Tibial nerve (tissue), 4 donors: ENCODE results near the gene ADGRD1. TPM values are rescaled to one million over a fixed set of nuclear protein-coding genes. Genes with fewer than 3 reads are reported as not detected.

Experiments
- DNase-seq, 2 donors: peaks; one replicate each; pipeline ENCODE4 v3.0.0-alpha.2; 2019; ENCODE audit warnings: low spot score in 2 of 2
- H3K27ac ChIP-seq, 4 donors: fragments of 200-600 bp; sonication (generic) in 3 of 4; one replicate each; pipeline ENCODE4 v1.5.1; 2017 to 2019; ENCODE audit warnings: mild to moderate bottlenecking in 1 of 4
- H3K27me3 ChIP-seq, 2 donors: fragments of 200-600 bp; sonication (generic) in 1 of 2; one replicate each; pipeline versions ENCODE4 v1.5.1 to v1.6.0; 2017 to 2019
- H3K36me3 ChIP-seq, 3 donors: fragments of 200-600 bp; sonication (generic); one replicate each; pipeline ENCODE4 v1.5.1; 2018 to 2019
- H3K4me1 ChIP-seq, 4 donors: fragments of 200-600 bp; sonication (generic) in 3 of 4; one replicate each; pipeline ENCODE4 v1.5.1; 2017 to 2019
- H3K4me3 ChIP-seq, 4 donors: fragments of 200-600 bp; sonication (generic) in 3 of 4; one replicate each; pipeline ENCODE4 v1.5.1; 2017 to 2019; ENCODE audit warnings: mild to moderate bottlenecking in 1 of 4, moderate library complexity in 1 of 4
- H3K9me3 ChIP-seq, 4 donors: fragments of 200-600 bp; sonication (generic) in 3 of 4; one replicate each; pipeline ENCODE4 v1.5.1; 2017 to 2019
- EP300 ChIP-seq, 2 donors: sonication (generic); formaldehyde crosslinking; IDR thresholded peaks; one replicate each; pipeline ENCODE4 v1.6.1; 2017; ENCODE audit warnings: antibody characterized with exemption in 2 of 2, mild to moderate bottlenecking in 1 of 2
- POLR2A ChIP-seq, 2 donors: fragments of 450-650 bp; IDR thresholded peaks; one replicate each; pipeline ENCODE4 v1.6.1; 2017; ENCODE audit warnings: antibody characterized with exemption in 2 of 2, mild to moderate bottlenecking in 2 of 2, moderate library complexity in 2 of 2
- WGBS, 2 donors: methylation state at CpG; one replicate each; pipeline ENCODE4 v1.1.5; 2018; 5-methylcytosine and 5-hydroxymethylcytosine counted together
- total RNA-seq, 4 donors: library from RNA; depleted of rRNA; stranded (reverse); fragments of >200 nt; gene quantifications; one replicate each; pipeline ENCODE4 v1.1.0, GENCODE V29; 2016
- TF ChIP-seq, protein P1 (sequence below), 5 experiments: fragments of 200-600 bp in 3 of 5; fragments of 450-650 bp in 2 of 5; sonication (generic) in 3 of 5; IDR thresholded peaks; one replicate each; pipeline ENCODE4 v1.5.1; 2016 to 2019; ENCODE audit warnings: antibody characterized with exemption in 5 of 5, mild to moderate bottlenecking in 3 of 5, moderate library complexity in 2 of 5

The ADGRD1 gene
- total RNA-seq, 4 donors from 2014 or later: 99.0 to 179 (median 125) TPM

DNA sequence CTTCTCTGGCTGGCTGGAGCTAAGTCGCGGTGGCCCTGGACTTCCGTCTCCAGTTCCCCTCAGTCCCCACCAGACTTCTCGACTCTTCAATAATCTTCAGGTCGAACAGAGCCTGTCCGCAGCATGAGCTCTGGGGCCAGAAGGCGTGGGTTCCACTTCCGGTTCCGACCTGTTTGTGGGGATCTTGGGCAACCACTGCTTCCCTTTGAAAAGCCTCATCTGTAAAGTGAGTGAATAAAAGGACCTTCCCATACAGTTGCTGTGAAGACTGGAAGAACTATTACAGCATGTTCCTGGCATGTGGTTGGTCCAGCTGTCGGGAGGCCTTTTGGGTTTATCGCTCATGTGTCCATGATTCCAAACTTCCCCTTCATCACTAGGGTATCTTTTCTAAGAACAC is 19.4 kb downstream of the ADGRD1 start:
- WGBS, 2 donors: 85% methylated on average over 11 of the region's 11 CpGs
- Histone ChIP-seq H3K27me3 (no peaks in the 10 kb centered on the region), H3K4me3 (no peak overlapping the region), H3K36me3 (no peaks in the 10 kb centered on the region), H3K27ac (peak overlapping the region in 3 of 4 donors; percentile 56 to 80 (median 60)), H3K4me1 (peaks cover 0 to 35% (median 9%) of the 10 kb centered on the region in 4 donors), H3K9me3 (no peaks in the 10 kb centered on the region)
- no peak for TF ChIP-seq POLR2A (IDR thresholded peaks at IDR 0.05)
- TF ChIP-seq EP300 (IDR thresholded peaks at IDR 0.05): no peak
- TF ChIP-seq, protein P1, sequence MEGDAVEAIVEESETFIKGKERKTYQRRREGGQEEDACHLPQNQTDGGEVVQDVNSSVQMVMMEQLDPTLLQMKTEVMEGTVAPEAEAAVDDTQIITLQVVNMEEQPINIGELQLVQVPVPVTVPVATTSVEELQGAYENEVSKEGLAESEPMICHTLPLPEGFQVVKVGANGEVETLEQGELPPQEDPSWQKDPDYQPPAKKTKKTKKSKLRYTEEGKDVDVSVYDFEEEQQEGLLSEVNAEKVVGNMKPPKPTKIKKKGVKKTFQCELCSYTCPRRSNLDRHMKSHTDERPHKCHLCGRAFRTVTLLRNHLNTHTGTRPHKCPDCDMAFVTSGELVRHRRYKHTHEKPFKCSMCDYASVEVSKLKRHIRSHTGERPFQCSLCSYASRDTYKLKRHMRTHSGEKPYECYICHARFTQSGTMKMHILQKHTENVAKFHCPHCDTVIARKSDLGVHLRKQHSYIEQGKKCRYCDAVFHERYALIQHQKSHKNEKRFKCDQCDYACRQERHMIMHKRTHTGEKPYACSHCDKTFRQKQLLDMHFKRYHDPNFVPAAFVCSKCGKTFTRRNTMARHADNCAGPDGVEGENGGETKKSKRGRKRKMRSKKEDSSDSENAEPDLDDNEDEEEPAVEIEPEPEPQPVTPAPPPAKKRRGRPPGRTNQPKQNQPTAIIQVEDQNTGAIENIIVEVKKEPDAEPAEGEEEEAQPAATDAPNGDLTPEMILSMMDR (IDR thresholded peaks at IDR 0.05): no peak
- peak in 1 of 2 donors; percentile 9 for DNase-seq

- H3K4me1 ChIP-seq: peaks cover 0 to 39% (median 10%) of the 10 kb centered on the region in 4 donors
Measured at GRCh38 chr12:130973906-130974305, 20.2 kb downstream of the ADGRD1 start.

GRCh38 chr12:130975116-130975515 is 21.4 kb downstream of the ADGRD1 start:
- Histone ChIP-seq H3K9me3 (no peaks in the 10 kb centered on the region), H3K36me3 (no peaks in the 10 kb centered on the region), H3K27me3 (no peaks in the 10 kb centered on the region), H3K4me3 (no peak overlapping the region), H3K4me1 (peaks cover 0 to 50% (median 10%) of the 10 kb centered on the region in 4 donors), H3K27ac (no peak overlapping the region)
- TF ChIP-seq, protein P1 (IDR thresholded peaks at IDR 0.05): no peak
- TF ChIP-seq EP300 (IDR thresholded peaks at IDR 0.05) (no peak), POLR2A (IDR thresholded peaks at IDR 0.05) (no peak)
- WGBS, 2 donors: 74 to 94% methylated on average over 6 to 7 of the region's 7 CpGs
- DNase-seq: peak in 1 of 2 donors; percentile 12

More at GRCh38 chr12:130973906-130974305, 20.2 kb downstream of the ADGRD1 start:
- TF ChIP-seq, protein P1 (IDR thresholded peaks at IDR 0.05): no peak
- TF ChIP-seq EP300 (IDR thresholded peaks at IDR 0.05): no peak
- no peak for TF ChIP-seq POLR2A (IDR thresholded peaks at IDR 0.05)
- 69 to 74% methylated on average over 10 of the region's 10 CpGs for whole genome bisulfite sequencing, 2 donors
- Histone ChIP-seq H3K36me3 (no peaks in the 10 kb centered on the region), H3K27ac (peak overlapping the region in 1 of 4 donors; percentile 42), H3K27me3 (no peaks in the 10 kb centered on the region), H3K4me3 (no peak overlapping the region), H3K9me3 (no peaks in the 10 kb centered on the region)
- DNase-seq: peak in 1 of 2 donors; percentile 14

DNA sequence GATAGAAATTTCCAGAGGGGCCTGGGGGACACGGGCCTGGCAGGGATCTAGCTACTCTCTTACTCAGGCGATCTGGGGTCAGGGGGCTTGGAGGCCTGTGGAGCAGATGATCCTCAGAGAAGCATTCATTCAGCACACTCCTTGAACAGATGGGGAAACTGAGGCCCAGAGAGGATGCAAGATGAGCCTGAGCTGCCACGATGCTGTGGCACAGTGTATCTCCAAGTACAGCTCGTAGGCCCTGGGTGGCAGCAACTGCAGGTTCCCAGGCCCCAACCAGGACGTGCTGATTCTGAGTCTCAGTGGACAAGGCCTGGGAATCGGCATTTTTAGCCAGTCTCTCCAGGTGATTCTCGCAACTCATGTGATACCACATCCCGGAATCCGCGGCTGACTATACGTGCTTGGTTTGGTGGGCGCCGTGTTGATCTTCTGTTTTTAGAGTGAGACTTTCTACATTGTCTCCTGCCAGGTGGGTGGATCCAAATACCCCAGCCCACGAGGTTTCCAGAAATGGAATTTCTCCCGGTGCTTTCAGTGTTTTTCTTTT is 22.5 kb downstream of the ADGRD1 start:
- Histone ChIP-seq H3K9me3 (no peaks in the 10 kb centered on the region), H3K4me3 (no peak overlapping the region), H3K36me3 (no peaks in the 10 kb centered on the region), H3K4me1 (peaks cover 0 to 55% (median 10%) of the 10 kb centered on the region in 4 donors), H3K27me3 (no peaks in the 10 kb centered on the region), H3K27ac (peak overlapping the region in 2 of 4 donors; percentile 15 to 68)
- TF ChIP-seq POLR2A (IDR thresholded peaks at IDR 0.05) (no peak), EP300 (IDR thresholded peaks at IDR 0.05) (no peak)
- TF ChIP-seq, protein P1 (IDR thresholded peaks at IDR 0.05): no peak
- WGBS, 2 donors: 88 to 90% methylated on average over 15 of the region's 15 CpGs
- DNase-seq: no peak

DNA sequence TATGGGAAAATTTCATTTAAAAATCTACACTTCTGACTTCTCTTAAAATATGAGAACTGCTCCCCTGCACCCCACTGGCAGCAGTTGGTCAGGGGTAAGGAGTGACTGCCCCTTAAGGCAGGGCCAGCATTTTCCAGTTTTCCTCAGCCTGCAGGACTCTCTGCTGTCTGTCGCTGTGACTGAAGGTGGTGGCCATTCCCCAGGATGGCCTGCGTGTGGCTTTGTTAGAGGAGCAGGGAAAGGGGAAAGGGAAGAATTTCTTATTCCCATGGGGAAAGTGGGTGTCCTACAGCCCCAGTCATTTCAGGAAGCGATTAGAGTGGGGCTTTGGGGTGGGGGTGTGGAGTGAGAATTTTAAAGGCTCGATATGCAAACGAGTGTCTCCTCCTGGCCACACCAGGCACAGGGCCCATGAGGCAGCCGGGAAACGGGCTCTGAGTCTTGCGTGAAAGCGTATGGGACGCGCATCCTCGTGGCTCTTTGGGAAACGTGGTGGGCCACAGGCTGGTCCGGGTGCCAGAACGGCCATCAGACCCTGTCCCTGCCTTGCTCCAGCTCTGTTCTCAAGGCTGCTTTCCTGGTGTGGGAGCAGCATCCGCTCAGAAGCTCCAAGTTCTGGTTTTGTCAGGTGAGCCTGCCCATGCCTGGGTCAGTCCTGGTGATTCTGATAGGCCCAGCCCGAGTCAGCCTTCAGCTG is 23.5 kb downstream of the ADGRD1 start:
- no peaks in the 10 kb centered on the region for H3K27me3 ChIP-seq
- peak overlapping the region in 1 of 4 donors; percentile 68 for H3K27ac ChIP-seq
- H3K36me3 ChIP-seq: no peaks in the 10 kb centered on the region
- WGBS, 2 donors: 81 to 89% methylated on average over 16 to 17 of the region's 17 CpGs
- no peak for DNase-seq
- no peaks in the 10 kb centered on the region for H3K9me3 ChIP-seq
- H3K4me3 ChIP-seq: no peak overlapping the region
- peaks cover 0 to 49% (median 8%) of the 10 kb centered on the region in 4 donors for H3K4me1 ChIP-seq
- TF ChIP-seq, protein P1 (IDR thresholded peaks at IDR 0.05): no peak
